Upper lobe of left lung (tissue), 6 donors: ENCODE data around the gene PTGDR2. TPM values are rescaled to one million over a fixed set of nuclear protein-coding genes. Genes with fewer than 3 reads are reported as not detected.
A peak's percentile ranks its signal among the peaks of the same experiment; 100 is the strongest.

ENCODE experiments used
- ATAC-seq, 2 donors: fragments of 200-7000 bp; cut with Tn5 transposase; one replicate each; pipeline ENCODE4 v1.9.1; 2022; ENCODE audit warnings: mild to moderate bottlenecking in 2 of 2, moderate library complexity in 2 of 2; ENCODE audit not compliant: low FRiP score in 2 of 2
- DNase-seq, 2 donors: peaks; one replicate each; pipeline ENCODE4 v3.0.0-alpha.2; 2019 to 2020
- H3K27ac ChIP-seq, 4 donors: fragments of 200-600 bp; sonication (generic); one replicate each; pipeline ENCODE4 v1.5.1; 2016 to 2019
- H3K27me3 ChIP-seq, 4 donors: fragments of 200-600 bp; sonication (generic); one replicate each; pipeline ENCODE4 v1.5.1; 2017 to 2019
- H3K36me3 ChIP-seq, 4 donors: fragments of 200-600 bp; sonication (generic); one replicate each; pipeline ENCODE4 v1.5.1; 2016 to 2019
- H3K4me1 ChIP-seq, 4 donors: fragments of 200-600 bp; sonication (generic); one replicate each; pipeline ENCODE4 v1.5.1; 2018 to 2019
- H3K4me3 ChIP-seq, 4 donors: fragments of 200-600 bp; sonication (generic); one replicate each; pipeline ENCODE4 v1.5.1; 2017 to 2019; ENCODE audit warnings: mild to moderate bottlenecking in 2 of 4, moderate library complexity in 1 of 4
- H3K9me3 ChIP-seq, 4 donors: fragments of 200-600 bp; sonication (generic); one replicate each; pipeline ENCODE4 v1.5.1; 2018 to 2019
- CTCF ChIP-seq, 6 experiments: fragments of 450-650 bp in 4 of 6; fragments of 200-600 bp in 2 of 6; sonication (generic) in 2 of 6; IDR thresholded peaks; one replicate each; pipeline ENCODE4 v1.5.1; 2016 to 2019; ENCODE audit warnings: antibody characterized with exemption in 6 of 6
- EP300 ChIP-seq, 4 donors: sonication (generic); formaldehyde crosslinking; IDR thresholded peaks; one replicate each; pipeline ENCODE4 v1.5.1; 2017; ENCODE audit warnings: antibody characterized with exemption in 4 of 4, control low read depth in 2 of 4
- POLR2A ChIP-seq, 4 donors: fragments of 450-650 bp; IDR thresholded peaks; one replicate each; pipeline ENCODE4 v1.5.1; 2016 to 2017; ENCODE audit warnings: antibody characterized with exemption in 4 of 4, mild to moderate bottlenecking in 2 of 4
- POLR2AphosphoS5 ChIP-seq, 2 donors: sonication (generic); formaldehyde crosslinking; IDR thresholded peaks; one replicate each; pipeline ENCODE4 v1.5.1; 2017; ENCODE audit warnings: antibody characterized with exemption in 2 of 2
- WGBS, 2 donors: methylation state at CpG; one replicate each; pipeline ENCODE4 v1.1.5; 2017 to 2018; 5-methylcytosine and 5-hydroxymethylcytosine counted together
- total RNA-seq, 6 donors: library from RNA; depleted of rRNA in 4 of 6; stranded (reverse); fragments of >200 nt in 4 of 6; gene quantifications; one replicate each; pipeline versions ENCODE4 v1.1.0 to v1.2.1, GENCODE V29; 2016 to 2021
- donor health status: DM: no; HTN: no; CAD: no; lungs with moderate emphysema.
- donor health status: DM: no; HTN: yes; CAD: no; lungs with severe emphysema.

The PTGDR2 gene
- total RNA-seq, 6 donors from 2014 or later = 0.49 to 1.5 (median 1.1) TPM; not detected in 2

DNA sequence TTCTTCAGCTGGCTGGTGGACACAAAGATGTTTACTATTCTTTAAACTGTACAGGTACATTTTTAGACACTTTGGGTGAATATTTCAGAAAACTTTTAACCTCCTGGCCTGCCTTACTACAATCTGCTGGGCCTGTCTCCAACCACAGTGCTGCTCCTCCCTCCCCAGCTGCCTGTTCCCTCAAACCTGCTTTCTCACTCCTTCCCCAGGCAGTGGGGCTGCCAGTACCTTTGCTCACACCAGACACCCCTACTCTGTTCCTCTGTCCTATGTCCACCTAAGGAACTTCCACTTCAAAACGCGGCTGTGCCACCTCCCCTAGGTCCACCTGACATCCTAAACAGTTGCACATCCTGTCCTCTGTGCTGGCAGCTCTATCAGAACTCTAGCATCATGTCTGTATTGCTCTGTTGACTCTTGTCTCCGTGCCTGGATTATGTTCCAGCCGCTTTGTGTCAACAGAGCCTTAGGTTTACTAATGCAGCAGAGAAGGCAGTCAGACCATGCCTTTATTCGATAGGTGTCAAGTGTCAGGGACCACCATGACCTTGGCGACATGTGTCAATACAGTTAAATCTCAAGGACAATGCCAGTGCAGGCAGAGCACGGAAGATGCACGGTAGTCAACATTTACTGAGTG, 25.0 kb upstream of the PTGDR2 start:
- 81 to 82% methylated on average over 8 of the region's 8 CpGs for WGBS, 2 donors
- no peak for TF ChIP-seq POLR2A (IDR thresholded peaks at IDR 0.05)
- TF ChIP-seq POLR2AphosphoS5 (IDR thresholded peaks at IDR 0.05) = no peak
- TF ChIP-seq EP300 (IDR thresholded peaks at IDR 0.05) = no peak
- no peak for TF ChIP-seq CTCF (IDR thresholded peaks at IDR 0.05)
- DNase-seq = no peak
- Histone ChIP-seq H3K9me3 (no peaks in the 10 kb centered on the region), H3K4me3 (no peak overlapping the region), H3K27ac (no peak overlapping the region), H3K4me1 (no peaks in the 10 kb centered on the region), H3K36me3 (peaks cover 0 to 21% (median 5%) of the 10 kb centered on the region in 4 donors), H3K27me3 (no peaks in the 10 kb centered on the region)
- no peak for ATAC-seq

- no peak overlapping the region for H3K27ac ChIP-seq
- no peaks in the 10 kb centered on the region for H3K9me3 ChIP-seq
- 75 to 84% methylated on average over 5 of the region's 5 CpGs for WGBS, 2 donors
- no peaks in the 10 kb centered on the region for H3K4me1 ChIP-seq
- ATAC-seq (no peak), DNase-seq (no peak)
- H3K36me3 ChIP-seq = peaks cover 0 to 21% (median 5%) of the 10 kb centered on the region in 4 donors
- H3K4me3 ChIP-seq = no peak overlapping the region
- TF ChIP-seq EP300 (IDR thresholded peaks at IDR 0.05) = no peak
- TF ChIP-seq POLR2AphosphoS5 (IDR thresholded peaks at IDR 0.05) = no peak
- TF ChIP-seq CTCF (IDR thresholded peaks at IDR 0.05) = no peak
- TF ChIP-seq POLR2A (IDR thresholded peaks at IDR 0.05) = no peak
- H3K27me3 ChIP-seq = no peaks in the 10 kb centered on the region
These were observed 24.3 kb upstream of the PTGDR2 start for GRCh38 chr11:60879971-60880588.

- H3K27ac ChIP-seq = no peak overlapping the region
- H3K27me3 ChIP-seq = no peaks in the 10 kb centered on the region
- no peaks in the 10 kb centered on the region for H3K9me3 ChIP-seq
- no peaks in the 10 kb centered on the region for H3K4me1 ChIP-seq
- peaks cover 0 to 21% (median 5%) of the 10 kb centered on the region in 4 donors for H3K36me3 ChIP-seq
- DNase-seq = no peak
- TF ChIP-seq POLR2AphosphoS5 (IDR thresholded peaks at IDR 0.05) = no peak
- TF ChIP-seq EP300 (IDR thresholded peaks at IDR 0.05) = no peak
- TF ChIP-seq CTCF (IDR thresholded peaks at IDR 0.05) = no peak
- TF ChIP-seq POLR2A (IDR thresholded peaks at IDR 0.05) = no peak
- 94 to 97% methylated on average over 1 of the region's 1 CpG for WGBS, 2 donors
- H3K4me3 ChIP-seq = no peak overlapping the region
- no peak for ATAC-seq
These were observed 23.4 kb upstream of the PTGDR2 start for GRCh38 chr11:60879104-60879503.

GRCh38 chr11:60878245-60879101, 22.7 kb upstream of the PTGDR2 start:
- DNase-seq = no peak
- no peak overlapping the region for H3K4me3 ChIP-seq
- peak in 1 of 2 donors; percentile 51 for ATAC-seq
- no peak for TF ChIP-seq CTCF (IDR thresholded peaks at IDR 0.05)
- TF ChIP-seq EP300 (IDR thresholded peaks at IDR 0.05) = no peak
- no peak for TF ChIP-seq POLR2AphosphoS5 (IDR thresholded peaks at IDR 0.05)
- no peak for TF ChIP-seq POLR2A (IDR thresholded peaks at IDR 0.05)
- WGBS, 2 donors = 70 to 74% methylated on average over 5 of the region's 5 CpGs
- peaks cover 0 to 21% (median 5%) of the 10 kb centered on the region in 4 donors for H3K36me3 ChIP-seq
- H3K27ac ChIP-seq = no peak overlapping the region
- no peaks in the 10 kb centered on the region for H3K27me3 ChIP-seq
- H3K9me3 ChIP-seq = no peaks in the 10 kb centered on the region
- H3K4me1 ChIP-seq = peaks cover 0 to under 1% (median 0%) of the 10 kb centered on the region in 4 donors
